HL-60 (cell line): ENCODE data around the gene HS3ST3A1.

Source experiments
- DNase-seq, 2 experiments: peaks; one replicate each; pipeline ENCODE4 v3.0.0-alpha.2; 2010 to 2020; ENCODE audit warnings: low read depth in 1 of 2, low spot score in 1 of 2
- H3K27ac ChIP-seq: fragments of 250-450 bp; sonication (Bioruptor Pico); replicated peaks from 2 replicates; pipeline ENCODE4 v1.5.1; 2020; ENCODE audit warnings: mild to moderate bottlenecking, moderate library complexity
- H3K27me3 ChIP-seq: fragments of 250-450 bp; sonication (Bioruptor Pico); 2 replicates; pipeline ENCODE4 v1.5.1; 2021; ENCODE audit warnings: mild to moderate bottlenecking, moderate library complexity; ENCODE audit not compliant: insufficient read depth, poor library complexity, severe bottlenecking
- H3K4me3 ChIP-seq: replicated peaks from 2 replicates; pipeline ENCODE4 v1.5.1; 2011; ENCODE audit warnings: mild to moderate bottlenecking, control low read depth, low read length; ENCODE audit not compliant: insufficient read depth
- GABPA ChIP-seq: IDR thresholded peaks from 2 replicates; pipeline ENCODE4 v1.6.1; 2012; ENCODE audit warnings: low read depth
- POLR2AphosphoS5 ChIP-seq: IDR thresholded peaks from 2 replicates; pipeline ENCODE4 v1.6.1; 2012; ENCODE audit warnings: low read depth
- SPI1 ChIP-seq: IDR thresholded peaks from 2 replicates; pipeline ENCODE4 v1.6.1; 2012; ENCODE audit warnings: low read depth, mild to moderate bottlenecking, borderline replicate concordance
- TF ChIP-seq, protein P1 (sequence below): IDR thresholded peaks from one replicate; pipeline ENCODE4 v1.5.1; 2011; ENCODE audit warnings: low read length, control low read depth, inconsistent platforms; ENCODE audit not compliant: insufficient read depth
- TF ChIP-seq, protein P2 (sequence below): IDR thresholded peaks from 2 replicates; pipeline ENCODE4 v1.6.1; 2012; ENCODE audit warnings: low read depth; ENCODE audit not compliant: insufficient replicate concordance

The HS3ST3A1 gene

DNA sequence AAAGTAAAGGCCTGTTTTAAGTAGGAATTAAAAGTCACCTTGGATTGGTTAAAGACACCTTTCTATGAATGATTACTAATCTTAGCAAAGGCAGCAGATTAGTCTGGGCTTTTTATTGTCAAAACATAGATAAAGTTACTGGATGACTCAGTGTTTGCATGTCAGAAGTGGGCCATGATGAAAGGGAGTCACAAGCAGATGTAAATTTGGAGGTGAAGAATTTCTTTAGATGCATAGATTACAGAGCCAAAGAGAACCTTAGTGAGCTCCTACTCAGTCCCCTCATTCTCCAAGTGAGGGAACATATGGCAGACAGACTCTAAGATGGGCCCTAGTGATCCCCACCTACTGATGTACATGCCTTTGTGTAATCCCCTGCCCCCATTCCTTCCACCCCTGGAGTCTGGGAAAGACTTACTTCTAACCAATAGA is 124.5 kb downstream of the HS3ST3A1 start:
- H3K27me3 ChIP-seq: no peaks in the 10 kb centered on the region
- no peak overlapping the region for H3K27ac ChIP-seq
- no peak for DNase-seq
- TF ChIP-seq, protein P1, sequence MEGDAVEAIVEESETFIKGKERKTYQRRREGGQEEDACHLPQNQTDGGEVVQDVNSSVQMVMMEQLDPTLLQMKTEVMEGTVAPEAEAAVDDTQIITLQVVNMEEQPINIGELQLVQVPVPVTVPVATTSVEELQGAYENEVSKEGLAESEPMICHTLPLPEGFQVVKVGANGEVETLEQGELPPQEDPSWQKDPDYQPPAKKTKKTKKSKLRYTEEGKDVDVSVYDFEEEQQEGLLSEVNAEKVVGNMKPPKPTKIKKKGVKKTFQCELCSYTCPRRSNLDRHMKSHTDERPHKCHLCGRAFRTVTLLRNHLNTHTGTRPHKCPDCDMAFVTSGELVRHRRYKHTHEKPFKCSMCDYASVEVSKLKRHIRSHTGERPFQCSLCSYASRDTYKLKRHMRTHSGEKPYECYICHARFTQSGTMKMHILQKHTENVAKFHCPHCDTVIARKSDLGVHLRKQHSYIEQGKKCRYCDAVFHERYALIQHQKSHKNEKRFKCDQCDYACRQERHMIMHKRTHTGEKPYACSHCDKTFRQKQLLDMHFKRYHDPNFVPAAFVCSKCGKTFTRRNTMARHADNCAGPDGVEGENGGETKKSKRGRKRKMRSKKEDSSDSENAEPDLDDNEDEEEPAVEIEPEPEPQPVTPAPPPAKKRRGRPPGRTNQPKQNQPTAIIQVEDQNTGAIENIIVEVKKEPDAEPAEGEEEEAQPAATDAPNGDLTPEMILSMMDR: no peak
- TF ChIP-seq GABPA (no peak), POLR2AphosphoS5 (no peak), SPI1 (no peak)
- TF ChIP-seq, protein P2, sequence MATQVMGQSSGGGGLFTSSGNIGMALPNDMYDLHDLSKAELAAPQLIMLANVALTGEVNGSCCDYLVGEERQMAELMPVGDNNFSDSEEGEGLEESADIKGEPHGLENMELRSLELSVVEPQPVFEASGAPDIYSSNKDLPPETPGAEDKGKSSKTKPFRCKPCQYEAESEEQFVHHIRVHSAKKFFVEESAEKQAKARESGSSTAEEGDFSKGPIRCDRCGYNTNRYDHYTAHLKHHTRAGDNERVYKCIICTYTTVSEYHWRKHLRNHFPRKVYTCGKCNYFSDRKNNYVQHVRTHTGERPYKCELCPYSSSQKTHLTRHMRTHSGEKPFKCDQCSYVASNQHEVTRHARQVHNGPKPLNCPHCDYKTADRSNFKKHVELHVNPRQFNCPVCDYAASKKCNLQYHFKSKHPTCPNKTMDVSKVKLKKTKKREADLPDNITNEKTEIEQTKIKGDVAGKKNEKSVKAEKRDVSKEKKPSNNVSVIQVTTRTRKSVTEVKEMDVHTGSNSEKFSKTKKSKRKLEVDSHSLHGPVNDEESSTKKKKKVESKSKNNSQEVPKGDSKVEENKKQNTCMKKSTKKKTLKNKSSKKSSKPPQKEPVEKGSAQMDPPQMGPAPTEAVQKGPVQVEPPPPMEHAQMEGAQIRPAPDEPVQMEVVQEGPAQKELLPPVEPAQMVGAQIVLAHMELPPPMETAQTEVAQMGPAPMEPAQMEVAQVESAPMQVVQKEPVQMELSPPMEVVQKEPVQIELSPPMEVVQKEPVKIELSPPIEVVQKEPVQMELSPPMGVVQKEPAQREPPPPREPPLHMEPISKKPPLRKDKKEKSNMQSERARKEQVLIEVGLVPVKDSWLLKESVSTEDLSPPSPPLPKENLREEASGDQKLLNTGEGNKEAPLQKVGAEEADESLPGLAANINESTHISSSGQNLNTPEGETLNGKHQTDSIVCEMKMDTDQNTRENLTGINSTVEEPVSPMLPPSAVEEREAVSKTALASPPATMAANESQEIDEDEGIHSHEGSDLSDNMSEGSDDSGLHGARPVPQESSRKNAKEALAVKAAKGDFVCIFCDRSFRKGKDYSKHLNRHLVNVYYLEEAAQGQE: no peak
- no peak overlapping the region for H3K4me3 ChIP-seq

- no peak for DNase-seq
- TF ChIP-seq, protein P1: no peak
- TF ChIP-seq GABPA (no peak), POLR2AphosphoS5 (no peak), SPI1 (no peak)
- TF ChIP-seq, protein P2: no peak
- H3K27ac ChIP-seq: no peak overlapping the region
- no peaks in the 10 kb centered on the region for H3K27me3 ChIP-seq
- H3K4me3 ChIP-seq: no peak overlapping the region
Measured at GRCh38 chr17:13476720-13477119, 125.0 kb downstream of the HS3ST3A1 start.

- no peak overlapping the region for H3K4me3 ChIP-seq
- TF ChIP-seq, protein P2: no peak
- no peak for TF ChIP-seq GABPA
- no peak for TF ChIP-seq SPI1
- TF ChIP-seq, protein P1: no peak
- no peak for TF ChIP-seq POLR2AphosphoS5
- no peaks in the 10 kb centered on the region for H3K27me3 ChIP-seq
- peak in 1 of 2 experiments; percentile 8 for DNase-seq
- H3K27ac ChIP-seq: no peak overlapping the region
Measured at GRCh38 chr17:13475574-13476223, 126.0 kb downstream of the HS3ST3A1 start.
